ENCODE measurements around the gene TNFAIP3.
A peak's percentile ranks its signal among the peaks of the same experiment; 100 is the strongest.

TNFAIP3 gene

DNA sequence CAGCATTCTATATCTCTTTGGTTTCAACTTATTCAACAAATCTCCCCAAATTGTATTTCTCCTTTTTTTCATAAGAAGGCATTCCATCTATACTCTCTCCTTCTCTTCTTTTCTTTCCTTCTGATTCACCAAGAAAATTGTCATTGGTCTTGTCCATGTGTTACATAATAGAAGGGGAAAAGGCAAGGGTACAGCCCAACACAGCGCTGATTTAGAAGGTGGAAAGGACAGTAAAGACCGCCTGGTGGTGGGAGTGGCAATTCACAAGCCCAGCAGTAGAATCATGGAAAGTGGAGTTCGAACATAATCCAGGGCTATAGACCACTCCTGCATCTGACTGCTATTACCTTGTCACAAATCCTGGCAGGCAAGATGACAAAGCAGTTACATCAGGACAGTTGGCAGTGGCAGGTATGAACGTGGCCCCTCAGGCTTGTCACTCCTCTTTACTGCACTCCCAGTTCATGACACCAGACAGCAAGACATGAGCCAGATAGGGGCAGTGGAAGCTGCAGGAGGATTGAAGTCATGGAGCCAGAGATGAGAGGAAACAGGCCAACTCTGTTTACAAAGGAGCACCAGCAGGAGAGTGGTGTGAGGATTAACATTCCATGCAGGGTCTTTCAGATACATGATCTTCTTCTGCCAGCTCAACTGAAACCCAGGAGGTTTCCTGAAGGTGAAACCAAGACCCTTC lies 2.1 kb upstream of the TNFAIP3 start:
- DNase-seq (ENCODE audit: low read depth), result no peak

GRCh38 chr6:137866200-137866913 lies 702 bp upstream of the TNFAIP3 start:
- DNase-seq (ENCODE audit: low read depth), result peak; percentile 67

- no peak for DNase-seq (ENCODE audit: low read depth)
Observed at GRCh38 chr6:137867685-137868509, 838 bp downstream of the TNFAIP3 start.

GRCh38 chr6:137868721-137869548 lies 1.9 kb downstream of the TNFAIP3 start:
- DNase-seq (ENCODE audit: low read depth), result no peak

GRCh38 chr6:137869549-137870307 lies 2.7 kb downstream of the TNFAIP3 start:
- DNase-seq (ENCODE audit: low read depth), result no peak

DNA sequence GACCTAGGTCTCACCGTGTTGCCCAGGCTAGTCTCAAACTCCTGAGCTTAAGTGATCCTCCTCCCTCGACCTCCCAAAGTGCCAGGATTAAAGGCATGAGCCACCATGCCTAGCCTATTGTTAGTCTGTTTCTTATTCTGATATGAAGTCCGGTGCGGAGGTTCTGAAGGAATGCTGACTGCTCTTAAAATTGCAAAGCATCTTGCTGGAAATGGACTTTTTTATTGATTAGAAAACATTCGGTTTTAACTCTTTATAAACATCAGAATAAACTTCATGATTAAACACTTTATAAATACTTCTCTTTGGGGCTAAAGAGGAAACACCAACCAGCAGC lies 3.2 kb downstream of the TNFAIP3 start:
- DNase-seq (ENCODE audit: low read depth), result no peak

DNA sequence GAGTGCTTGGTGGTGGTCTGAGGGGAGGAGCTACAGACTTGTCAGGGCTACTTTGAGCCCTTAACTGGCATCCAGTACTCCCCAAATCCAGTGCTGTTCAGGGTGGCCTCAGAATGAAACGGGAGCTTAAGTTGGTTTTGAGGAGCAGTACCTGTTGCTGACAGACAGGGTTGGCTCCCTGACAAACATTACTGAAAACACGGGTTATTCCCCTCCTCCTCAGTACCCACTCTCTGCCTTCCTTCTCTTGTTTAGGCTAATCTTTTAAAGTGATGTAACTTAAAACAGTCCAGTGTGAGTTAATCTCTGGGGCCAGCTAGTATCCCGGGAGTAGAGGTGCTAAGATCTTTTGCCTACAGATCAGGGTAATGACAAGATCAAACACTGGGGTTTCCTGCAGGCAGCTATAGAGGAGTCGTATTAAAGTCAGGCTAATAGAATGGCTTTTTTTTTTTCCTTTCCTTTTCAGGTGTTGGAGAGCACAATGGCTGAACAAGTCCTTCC lies 3.7 kb downstream of the TNFAIP3 start:
- DNase-seq (ENCODE audit: low read depth), result no peak

DNA sequence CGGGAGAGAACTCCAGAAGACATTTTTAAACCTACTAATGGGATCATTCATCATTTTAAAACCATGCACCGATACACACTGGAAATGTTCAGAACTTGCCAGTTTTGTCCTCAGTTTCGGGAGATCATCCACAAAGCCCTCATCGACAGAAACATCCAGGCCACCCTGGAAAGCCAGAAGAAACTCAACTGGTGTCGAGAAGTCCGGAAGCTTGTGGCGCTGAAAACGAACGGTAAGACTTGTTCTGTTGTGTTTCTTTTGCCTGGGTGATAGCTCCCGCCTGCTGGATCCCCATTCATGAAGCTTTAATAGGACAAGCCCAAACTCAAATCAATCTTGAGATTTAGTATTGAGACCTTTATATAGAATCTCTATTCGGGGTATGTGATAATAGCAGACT lies 4.2 kb downstream of the TNFAIP3 start:
- no peak for DNase-seq (ENCODE audit: low read depth)

DNA sequence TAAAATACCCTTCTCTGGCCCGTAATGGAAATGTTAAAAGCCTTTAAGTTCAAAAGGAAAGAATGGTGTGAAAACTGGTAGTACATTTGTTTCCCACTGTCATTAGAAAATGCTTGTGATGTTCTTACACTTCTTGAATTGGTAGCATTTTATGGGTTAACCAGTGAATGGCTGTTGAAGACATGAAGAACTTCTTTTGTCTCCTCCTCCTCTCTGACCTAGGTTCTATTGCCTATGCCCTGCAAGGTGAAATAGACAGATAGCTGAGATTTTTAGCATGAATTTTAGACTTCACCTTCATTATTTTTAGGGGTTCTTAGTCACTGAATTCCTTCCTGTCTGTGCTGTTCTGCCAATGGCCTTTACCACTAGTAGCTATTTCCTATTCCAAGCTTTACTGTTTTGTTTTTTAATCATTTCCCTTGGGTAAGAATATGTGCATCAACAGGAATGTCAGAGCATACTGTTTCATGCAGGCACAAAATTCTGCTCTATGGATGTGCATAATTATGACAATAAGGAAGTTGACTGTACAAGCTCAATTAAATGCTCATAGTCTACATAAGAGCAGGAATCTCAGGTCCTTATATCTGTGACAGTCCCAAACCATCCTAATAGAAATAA lies 4.9 kb downstream of the TNFAIP3 start:
- peak; percentile 58 for DNase-seq (ENCODE audit: low read depth)

DNA sequence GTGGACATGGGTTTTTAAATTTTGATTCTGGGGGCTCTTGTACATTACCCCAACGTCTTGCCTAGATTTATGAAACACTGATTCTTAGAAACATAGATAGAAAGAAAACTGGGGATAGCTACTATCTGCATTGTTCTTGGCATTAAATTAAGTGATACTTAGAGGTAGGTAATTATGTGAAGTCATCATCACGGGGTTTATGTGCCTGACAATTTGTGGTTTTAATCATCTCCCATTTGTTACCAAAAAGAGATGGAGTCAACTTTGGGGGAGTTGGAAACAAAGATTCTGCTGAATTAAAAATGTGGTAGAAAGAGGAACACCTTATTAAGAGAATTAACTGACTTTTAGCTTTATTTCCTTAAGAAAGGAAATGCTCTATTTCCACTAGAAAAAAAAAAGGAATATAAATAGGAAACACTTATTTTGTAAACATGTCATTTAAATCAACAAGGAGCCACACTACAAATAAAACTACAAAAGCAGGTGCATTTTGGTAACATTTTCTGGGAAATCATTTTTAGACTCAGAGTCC lies 5.6 kb downstream of the TNFAIP3 start:
- no peak for DNase-seq (ENCODE audit: low read depth)

DNA sequence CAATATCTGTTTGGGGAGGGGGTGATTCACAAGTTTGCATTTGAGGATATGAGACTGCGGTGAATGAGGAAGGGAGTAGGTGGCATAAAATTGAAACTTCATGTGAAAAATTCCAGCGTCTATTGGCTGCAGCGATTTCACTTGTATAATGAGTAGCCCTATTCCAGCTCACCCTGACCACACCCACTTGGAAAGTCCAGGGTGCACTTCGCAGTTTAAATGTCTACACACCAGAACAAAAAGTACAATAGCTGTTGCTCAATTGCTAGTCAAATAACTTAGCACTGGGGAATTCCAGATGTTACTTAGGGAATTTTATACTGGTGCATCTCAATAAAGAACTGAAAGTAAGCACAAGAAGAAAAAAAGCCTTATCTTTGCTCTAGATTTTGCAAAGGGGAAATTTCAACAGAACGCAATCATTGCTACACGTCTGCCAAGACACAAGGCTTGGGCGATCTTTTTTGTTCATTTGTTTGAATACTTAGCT lies 6.3 kb downstream of the TNFAIP3 start:
- DNase-seq (ENCODE audit: low read depth), result peak; percentile 75

GRCh38 chr6:137874204-137875057 lies 7.4 kb downstream of the TNFAIP3 start:
- no peak for DNase-seq (ENCODE audit: low read depth)

DNA sequence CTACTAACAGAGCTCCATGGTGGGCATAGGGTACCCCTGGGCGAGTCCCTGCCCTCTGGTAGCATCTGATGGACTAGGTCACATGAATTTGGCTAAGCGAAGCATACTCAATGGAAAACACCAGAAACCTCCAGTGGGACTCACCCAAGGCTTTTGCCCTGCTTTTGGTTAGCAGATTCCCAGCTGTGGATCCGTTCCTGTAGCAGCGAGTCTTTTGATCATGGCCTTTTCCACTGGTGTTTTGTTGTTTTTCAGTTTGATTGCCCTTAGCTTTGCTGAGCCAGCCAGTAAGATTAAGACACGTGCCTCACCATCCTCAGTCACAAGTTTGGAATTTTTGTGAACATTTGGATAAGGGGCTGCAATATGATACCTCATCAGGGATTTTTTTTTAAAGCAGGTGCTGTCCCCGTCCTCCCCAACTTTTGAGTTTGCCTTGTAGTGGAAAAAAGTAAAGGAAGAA lies 8.0 kb downstream of the TNFAIP3 start:
- DNase-seq (ENCODE audit: low read depth), result no peak

GRCh38 chr6:137875606-137876005 lies 8.5 kb downstream of the TNFAIP3 start:
- DNase-seq (ENCODE audit: low read depth), result no peak

DNA sequence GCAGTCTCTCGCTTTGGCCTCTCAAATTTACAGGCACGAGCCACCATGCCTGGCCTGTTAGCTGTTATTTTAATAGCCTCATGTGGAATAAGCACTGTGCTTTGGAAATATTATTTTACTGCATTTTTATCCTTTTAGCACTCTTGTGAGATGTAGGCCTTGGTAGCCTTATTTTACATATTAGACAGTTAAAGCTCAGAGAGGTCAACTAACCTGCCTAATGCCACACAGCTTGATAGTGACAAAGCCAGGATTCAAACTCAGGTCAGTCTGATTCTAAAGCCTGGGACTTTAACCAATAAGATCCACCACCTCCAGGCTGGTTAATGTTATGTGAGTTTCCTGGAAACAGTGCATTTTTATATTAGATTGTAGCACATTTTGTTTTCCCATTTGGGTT lies 9.5 kb downstream of the TNFAIP3 start:
- no peak for DNase-seq (ENCODE audit: low read depth)

- no peak for DNase-seq (ENCODE audit: low read depth)
Observed at GRCh38 chr6:137877113-137877512, 10.1 kb downstream of the TNFAIP3 start.

GRCh38 chr6:137877606-137878005 lies 10.5 kb downstream of the TNFAIP3 start:
- no peak for DNase-seq (ENCODE audit: low read depth)

GRCh38 chr6:137878029-137878428 lies 11.0 kb downstream of the TNFAIP3 start:
- DNase-seq (ENCODE audit: low read depth), result no peak

Data from HS-5 (cell line).